M059J (cell line): Measurements from ENCODE around the gene EEA1. TPM values are rescaled to one million over a fixed set of nuclear protein-coding genes. Genes with fewer than 3 reads are reported as not detected.

Source experiments
- DNase-seq: peaks from one replicate; pipeline ENCODE4 v3.0.0-alpha.2; 2012; ENCODE audit warnings: low read depth
- total RNA-seq: library from RNA; depleted of rRNA; stranded (reverse); fragments of >200 nt; shearing (Covaris generic); gene quantifications from 2 replicates; pipeline ENCODE4 v1.2.3, GENCODE V29; 2014

EEA1 gene
- total RNA-seq, 1 experiment from 2014 or later = 8.0 TPM

- DNase-seq = no peak
These were observed 9.5 kb upstream of the EEA1 start for GRCh38 chr12:92938638-92939037.

- no peak for DNase-seq
These were observed 8.9 kb upstream of the EEA1 start for GRCh38 chr12:92938018-92938417.

GRCh38 chr12:92933606-92934005 lies 4.5 kb upstream of the EEA1 start:
- DNase-seq = no peak

- DNase-seq = no peak
These were observed 1.3 kb upstream of the EEA1 start for GRCh38 chr12:92930421-92930820.

GRCh38 chr12:92929983-92930382 lies 888 bp upstream of the EEA1 start:
- DNase-seq = no peak

GRCh38 chr12:92928421-92928961 lies 604 bp downstream of the EEA1 start:
- peak; percentile 30 for DNase-seq

GRCh38 chr12:92927436-92928281 lies 1.4 kb downstream of the EEA1 start:
- peak; percentile 78 for DNase-seq

- DNase-seq = peak; percentile 85
These were observed 2.0 kb downstream of the EEA1 start for GRCh38 chr12:92927055-92927435.

GRCh38 chr12:92926549-92926948 lies 2.5 kb downstream of the EEA1 start:
- DNase-seq = no peak

GRCh38 chr12:92921877-92922276 lies 7.2 kb downstream of the EEA1 start:
- DNase-seq = no peak

- DNase-seq = no peak
These were observed 13.7 kb downstream of the EEA1 start for GRCh38 chr12:92915365-92915764.

GRCh38 chr12:92914170-92914569 lies 14.9 kb downstream of the EEA1 start:
- DNase-seq = no peak

- DNase-seq = no peak
These were observed 16.4 kb downstream of the EEA1 start for GRCh38 chr12:92912672-92913071.

- DNase-seq = peak; percentile 88
These were observed 17.0 kb downstream of the EEA1 start for GRCh38 chr12:92912052-92912451.

GRCh38 chr12:92911339-92911738 lies 17.8 kb downstream of the EEA1 start:
- DNase-seq = no peak

GRCh38 chr12:92908108-92908507 lies 21.0 kb downstream of the EEA1 start:
- DNase-seq = peak; percentile 39

GRCh38 chr12:92905811-92906554 lies 23.1 kb downstream of the EEA1 start:
- DNase-seq = peak; percentile 51

GRCh38 chr12:92905258-92905810 lies 23.8 kb downstream of the EEA1 start:
- DNase-seq = no peak

- no peak for DNase-seq
These were observed 28.2 kb downstream of the EEA1 start for GRCh38 chr12:92900941-92901340.

GRCh38 chr12:92899386-92900001 lies 29.6 kb downstream of the EEA1 start:
- peak; percentile 98 for DNase-seq

GRCh38 chr12:92898755-92899154 lies 30.3 kb downstream of the EEA1 start:
- DNase-seq = peak; percentile 48

GRCh38 chr12:92897844-92898243 lies 31.3 kb downstream of the EEA1 start:
- DNase-seq = no peak
